LNCaP clone FGC (cell line): ENCODE results near the gene KIF3A.

Experiments used
- DNase-seq: peaks from one replicate; pipeline ENCODE4 v3.0.0-alpha.2; 2011; ENCODE audit warnings: low read depth
- H3K4me3 ChIP-seq: 2 replicates; pipeline ENCODE4 v1.5.1; 2011; ENCODE audit warnings: mild to moderate bottlenecking, low read depth, low read length, control low read depth
- TF ChIP-seq, protein P1 (sequence below): IDR thresholded peaks from 2 replicates; pipeline ENCODE4 v1.5.1; 2012; ENCODE audit warnings: mild to moderate bottlenecking; ENCODE audit not compliant: control insufficient read depth, insufficient read depth; ENCODE audit errors: extremely low read depth

The KIF3A gene

DNA sequence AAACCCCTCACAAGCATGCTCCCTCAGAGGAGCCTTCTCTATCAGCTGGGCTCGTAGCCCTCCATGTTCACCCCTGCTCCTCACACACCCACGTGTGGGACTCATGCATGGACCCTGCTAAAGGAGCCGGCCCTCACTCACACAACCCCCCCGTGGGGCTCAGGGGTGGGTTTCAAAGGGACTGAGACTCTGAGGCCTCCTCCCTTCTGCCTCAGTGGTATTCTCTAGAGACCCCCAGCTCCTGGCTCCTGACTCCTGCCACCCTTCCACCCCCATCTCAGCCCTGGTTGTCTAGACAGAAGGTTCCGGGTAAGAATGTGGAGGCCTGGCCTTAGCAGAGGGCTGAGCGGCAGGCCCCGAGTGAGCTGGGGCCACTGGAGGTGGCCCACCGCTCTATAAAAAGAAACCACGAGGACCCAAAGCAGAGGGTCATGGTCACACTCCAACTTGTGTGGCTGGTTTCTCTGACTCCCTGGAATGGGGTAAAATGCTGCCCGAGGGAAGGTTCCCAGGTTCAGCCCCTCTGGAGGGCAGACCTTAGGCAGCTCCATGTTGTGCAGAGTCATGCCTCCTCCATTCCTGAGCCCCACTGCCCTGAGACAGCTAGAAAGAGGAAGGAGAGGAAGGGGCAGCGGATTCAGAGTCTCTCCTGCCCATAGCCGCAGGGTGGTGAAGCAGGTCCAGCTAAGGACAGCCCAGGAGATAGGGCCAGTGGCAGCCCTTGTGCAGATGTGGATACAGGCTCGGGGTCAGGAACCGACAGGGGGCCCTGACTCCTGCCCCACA is 28.9 kb upstream of the KIF3A start:
- no peak for DNase-seq
- TF ChIP-seq, protein P1, sequence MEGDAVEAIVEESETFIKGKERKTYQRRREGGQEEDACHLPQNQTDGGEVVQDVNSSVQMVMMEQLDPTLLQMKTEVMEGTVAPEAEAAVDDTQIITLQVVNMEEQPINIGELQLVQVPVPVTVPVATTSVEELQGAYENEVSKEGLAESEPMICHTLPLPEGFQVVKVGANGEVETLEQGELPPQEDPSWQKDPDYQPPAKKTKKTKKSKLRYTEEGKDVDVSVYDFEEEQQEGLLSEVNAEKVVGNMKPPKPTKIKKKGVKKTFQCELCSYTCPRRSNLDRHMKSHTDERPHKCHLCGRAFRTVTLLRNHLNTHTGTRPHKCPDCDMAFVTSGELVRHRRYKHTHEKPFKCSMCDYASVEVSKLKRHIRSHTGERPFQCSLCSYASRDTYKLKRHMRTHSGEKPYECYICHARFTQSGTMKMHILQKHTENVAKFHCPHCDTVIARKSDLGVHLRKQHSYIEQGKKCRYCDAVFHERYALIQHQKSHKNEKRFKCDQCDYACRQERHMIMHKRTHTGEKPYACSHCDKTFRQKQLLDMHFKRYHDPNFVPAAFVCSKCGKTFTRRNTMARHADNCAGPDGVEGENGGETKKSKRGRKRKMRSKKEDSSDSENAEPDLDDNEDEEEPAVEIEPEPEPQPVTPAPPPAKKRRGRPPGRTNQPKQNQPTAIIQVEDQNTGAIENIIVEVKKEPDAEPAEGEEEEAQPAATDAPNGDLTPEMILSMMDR, result no peak

DNA sequence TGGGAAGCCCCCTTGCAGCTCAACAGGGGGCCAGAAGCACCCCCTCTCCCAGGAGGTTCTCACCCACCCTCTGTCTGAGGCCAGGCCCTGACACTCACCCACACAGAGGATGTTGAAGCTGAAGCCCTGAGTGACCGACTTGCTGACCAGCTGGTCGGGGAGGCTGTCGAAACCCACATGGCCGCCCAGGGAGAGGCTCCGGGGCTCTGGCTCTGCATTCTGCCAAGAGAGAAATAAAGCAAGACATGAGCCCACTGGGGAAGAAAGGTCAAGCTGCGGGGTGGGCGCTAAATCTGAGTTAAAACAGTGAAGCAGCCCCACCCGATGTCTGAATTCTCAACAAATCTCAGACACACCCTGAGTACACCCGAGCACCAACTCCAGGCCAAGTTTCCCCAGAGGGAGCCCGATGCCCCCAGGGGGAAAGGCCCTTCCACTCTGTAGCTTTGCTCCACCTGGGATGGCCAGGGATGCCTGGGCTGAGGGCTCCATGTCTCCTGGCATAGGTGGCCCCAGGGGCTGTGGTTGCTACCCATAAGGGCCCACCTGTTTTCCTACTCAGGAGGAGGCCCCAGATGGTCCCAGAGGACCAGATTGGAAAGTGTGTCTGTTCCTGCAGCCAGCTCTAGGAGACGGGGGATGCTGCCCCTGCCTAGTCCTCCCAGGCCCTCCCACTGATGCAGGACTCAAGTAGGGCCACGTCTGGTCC is 28.1 kb upstream of the KIF3A start:
- no peak overlapping the region for H3K4me3 ChIP-seq
- DNase-seq, result no peak

More for the DNA sequence above, 28.9 kb upstream of the KIF3A start:
- H3K4me3 ChIP-seq, result no peak overlapping the region

GRCh38 chr5:132764671-132765238 is 27.4 kb upstream of the KIF3A start:
- H3K4me3 ChIP-seq, result no peak overlapping the region
- TF ChIP-seq, protein P1, result no peak
- DNase-seq, result no peak

More for the DNA sequence above, 28.1 kb upstream of the KIF3A start:
- TF ChIP-seq, protein P1, result no peak

DNA sequence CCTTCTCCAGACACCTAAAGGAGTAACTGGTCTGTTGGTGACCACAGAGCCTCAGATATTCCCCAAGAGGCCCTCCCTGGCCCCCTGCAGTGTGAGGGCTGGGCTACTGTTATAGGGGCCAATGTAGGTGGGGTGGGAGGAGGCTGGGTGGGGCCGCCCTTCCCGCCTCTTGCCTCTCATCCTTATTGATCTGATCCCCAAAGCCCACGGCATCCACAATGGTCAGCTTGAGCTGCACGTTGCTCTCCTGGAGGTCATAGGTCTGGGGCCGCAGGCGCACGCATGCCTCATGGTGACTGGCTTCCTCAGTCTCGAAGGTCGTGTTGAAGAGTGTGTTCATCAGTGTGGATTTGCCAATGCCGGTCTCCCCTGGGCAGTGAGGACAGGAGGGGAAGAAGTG is 26.7 kb upstream of the KIF3A start:
- no peak overlapping the region for H3K4me3 ChIP-seq
- no peak for DNase-seq
- TF ChIP-seq, protein P1, result no peak

DNA sequence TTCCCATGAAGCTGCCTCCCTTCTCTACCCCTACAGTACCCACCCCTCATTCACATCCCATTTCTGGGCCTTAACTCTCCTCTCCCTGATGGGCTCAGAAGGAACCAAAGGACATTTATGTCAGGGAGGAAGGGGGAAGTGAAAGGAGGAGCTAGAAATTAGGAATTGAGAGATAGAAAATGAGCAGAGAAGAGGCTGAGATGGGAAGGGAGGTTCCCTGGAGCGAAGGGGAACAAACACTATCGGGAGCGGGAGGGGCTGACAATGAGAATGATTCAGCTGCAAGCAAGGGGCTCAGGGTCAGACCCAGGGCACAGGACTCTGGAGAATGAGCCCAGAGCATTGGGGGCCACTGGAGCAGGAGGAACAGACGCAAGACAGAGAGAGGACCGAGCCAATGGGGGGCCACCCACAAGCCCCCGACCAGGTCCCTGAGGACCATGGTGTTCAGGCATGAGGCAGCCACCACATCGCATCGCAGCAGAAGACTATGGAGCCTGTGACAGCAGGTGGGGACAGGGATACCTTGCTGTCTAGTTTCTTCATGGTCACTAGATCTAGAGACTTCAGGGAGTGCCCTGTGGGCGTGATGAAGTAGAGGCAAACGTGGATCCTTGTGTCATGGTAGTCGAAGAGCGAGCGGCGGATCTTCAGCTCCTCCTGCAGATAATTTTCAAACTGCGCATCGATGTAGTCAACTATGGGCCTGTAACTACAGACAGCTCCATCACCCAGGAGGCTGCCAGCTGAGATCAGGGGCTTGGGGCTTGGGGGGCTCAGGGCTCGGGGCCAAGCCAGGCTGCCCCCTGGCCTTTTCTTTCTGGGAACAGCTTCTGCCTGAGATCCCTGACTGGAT is 26.1 kb upstream of the KIF3A start:
- TF ChIP-seq, protein P1, result no peak
- no peak overlapping the region for H3K4me3 ChIP-seq
- no peak for DNase-seq

DNA sequence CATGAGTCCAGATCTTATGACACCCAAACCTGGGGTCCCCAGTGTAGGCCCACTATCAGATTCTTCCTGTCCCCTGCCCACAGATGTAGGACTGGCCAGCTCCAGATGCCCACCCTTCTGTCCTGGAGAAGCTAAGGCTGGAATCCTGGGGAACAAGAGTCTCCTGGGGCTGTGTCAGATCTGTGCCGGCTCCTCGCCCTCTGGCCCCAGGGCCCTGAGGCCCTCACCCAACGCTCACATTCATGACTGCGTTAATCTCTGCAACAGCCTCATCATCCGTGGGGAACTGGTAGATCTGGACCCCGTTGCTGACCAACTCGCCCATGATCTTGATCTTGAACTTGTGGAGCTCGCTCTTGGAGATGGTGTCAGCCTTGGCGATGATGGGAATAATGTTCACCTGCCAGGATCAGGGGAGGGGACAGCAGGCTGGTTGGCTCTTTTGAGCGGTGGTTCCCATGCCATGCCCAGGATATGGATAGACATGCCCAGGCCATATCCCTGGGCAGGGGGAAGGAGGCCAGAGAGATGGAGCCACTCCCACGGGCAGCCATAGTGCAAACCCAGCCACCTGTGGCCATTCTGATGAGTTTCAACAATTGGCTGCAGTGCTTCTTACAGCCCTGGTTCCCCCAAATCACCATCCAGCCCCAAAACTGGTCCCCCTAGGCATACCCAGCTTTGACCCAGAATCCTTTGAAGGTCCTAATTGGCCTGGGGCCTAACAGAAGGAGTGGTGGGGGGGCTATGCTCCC is 25.1 kb upstream of the KIF3A start:
- DNase-seq, result no peak
- TF ChIP-seq, protein P1, result no peak
- no peak overlapping the region for H3K4me3 ChIP-seq
